GM12801 (cell line): ENCODE data around the gene CDH10.

ENCODE experiments used
- TF ChIP-seq, protein P1 (sequence below): IDR thresholded peaks from one replicate; pipeline ENCODE4 v1.5.1; 2011; ENCODE audit warnings: control low read depth; ENCODE audit not compliant: insufficient read length; ENCODE audit errors: extremely low read depth

CDH10 gene

DNA sequence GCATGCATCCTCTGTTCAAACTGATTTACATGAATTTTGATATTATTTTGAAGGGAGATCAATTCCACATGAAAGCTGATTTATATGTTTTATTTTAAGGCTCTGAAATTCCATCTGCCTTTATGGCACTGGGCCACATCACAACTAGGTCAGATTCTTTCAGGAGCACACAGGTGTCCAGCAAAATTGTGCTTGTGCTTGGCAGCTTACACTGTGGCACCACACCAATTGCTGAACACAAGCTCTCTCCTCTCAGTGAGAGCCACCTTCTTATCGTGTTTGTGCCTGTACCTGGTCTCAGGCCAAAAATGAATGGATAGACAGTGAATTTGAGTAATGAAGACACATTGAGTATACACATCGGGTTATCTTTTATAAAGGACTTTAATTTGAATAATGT lies 200.4 kb downstream of the CDH10 start:
- TF ChIP-seq, protein P1, sequence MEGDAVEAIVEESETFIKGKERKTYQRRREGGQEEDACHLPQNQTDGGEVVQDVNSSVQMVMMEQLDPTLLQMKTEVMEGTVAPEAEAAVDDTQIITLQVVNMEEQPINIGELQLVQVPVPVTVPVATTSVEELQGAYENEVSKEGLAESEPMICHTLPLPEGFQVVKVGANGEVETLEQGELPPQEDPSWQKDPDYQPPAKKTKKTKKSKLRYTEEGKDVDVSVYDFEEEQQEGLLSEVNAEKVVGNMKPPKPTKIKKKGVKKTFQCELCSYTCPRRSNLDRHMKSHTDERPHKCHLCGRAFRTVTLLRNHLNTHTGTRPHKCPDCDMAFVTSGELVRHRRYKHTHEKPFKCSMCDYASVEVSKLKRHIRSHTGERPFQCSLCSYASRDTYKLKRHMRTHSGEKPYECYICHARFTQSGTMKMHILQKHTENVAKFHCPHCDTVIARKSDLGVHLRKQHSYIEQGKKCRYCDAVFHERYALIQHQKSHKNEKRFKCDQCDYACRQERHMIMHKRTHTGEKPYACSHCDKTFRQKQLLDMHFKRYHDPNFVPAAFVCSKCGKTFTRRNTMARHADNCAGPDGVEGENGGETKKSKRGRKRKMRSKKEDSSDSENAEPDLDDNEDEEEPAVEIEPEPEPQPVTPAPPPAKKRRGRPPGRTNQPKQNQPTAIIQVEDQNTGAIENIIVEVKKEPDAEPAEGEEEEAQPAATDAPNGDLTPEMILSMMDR = no peak

DNA sequence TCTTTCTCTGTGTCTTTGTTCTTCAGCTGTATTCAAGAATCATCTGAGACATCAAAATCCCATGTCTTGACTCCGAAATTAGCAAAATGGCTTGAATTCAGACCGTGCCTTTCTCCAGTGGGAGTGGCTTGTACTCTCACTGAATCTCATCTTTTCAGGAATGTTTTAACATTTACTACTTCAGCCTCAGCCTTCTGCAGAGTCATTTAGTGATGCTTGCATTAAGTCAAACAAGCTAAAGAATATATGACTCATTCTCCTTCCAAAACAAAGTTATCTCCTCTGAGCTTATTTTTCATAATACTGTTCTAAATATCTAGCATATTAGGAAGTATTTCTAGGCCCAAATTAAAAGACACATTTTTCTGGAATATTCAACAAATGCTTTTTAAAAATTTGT lies 205.3 kb downstream of the CDH10 start:
- TF ChIP-seq, protein P1 = no peak
